ENCODE data around the gene GUCD1. TPM values are rescaled to one million over a fixed set of nuclear protein-coding genes. Genes with fewer than 3 reads are reported as not detected.
A peak's percentile ranks its signal among the peaks of the same experiment; 100 is the strongest.
"Not testable (repeated sequence)": the region's sequence is repeated elsewhere in the genome, so short reads cannot be mapped to it uniquely, and the experiment has no call there.

The GUCD1 gene
- total and polyA plus RNA-seq, 2 of the 8 experiments (the other 6 are each of a cell fraction or from before 2014, with no cell fraction given), result 85.2 to 128 TPM

- DNase-seq (ENCODE audit: low read depth in 1 of 2, low spot score in 2 of 2); H2BK20ac ChIP-seq (ENCODE audit: low read length); H2BK5ac ChIP-seq (ENCODE audit: low read depth, low read length); H3K9ac ChIP-seq (replicated peaks in 1 of 4; ENCODE audit: extremely low read depth in 1 of 4, low read depth in 3 of 4, low read length in 3 of 4); H3K27me3 ChIP-seq (replicated peaks in 1 of 4; ENCODE audit: control insufficient read depth in 3 of 4, extremely low read depth in 1 of 4, insufficient read depth in 3 of 4, low read length in 3 of 4); H3K18ac ChIP-seq (ENCODE audit: extremely low read depth, low read length); H2AK5ac ChIP-seq (ENCODE audit: low read depth, low read length); H3K79me2 ChIP-seq (ENCODE audit: control insufficient read depth in 1 of 2, insufficient read depth in 2 of 2, low read length in 2 of 2); H4K5ac ChIP-seq (ENCODE audit: insufficient read length, low read depth, low read length); H2BK120ac ChIP-seq (replicated peaks; ENCODE audit: low read depth, low read length); H3K56ac ChIP-seq (replicated peaks; ENCODE audit: insufficient read length, low read depth, low read length); H3K4me2 ChIP-seq (ENCODE audit: insufficient read depth in 1 of 2, low read depth in 2 of 2, low read length in 2 of 2); H3K9me3 ChIP-seq (ENCODE audit: insufficient read depth in 2 of 2, low read depth in 1 of 2, low read length in 1 of 2); H3K27ac ChIP-seq (ENCODE audit: low read depth, low read length); H3K23ac ChIP-seq (ENCODE audit: insufficient read length); H2BK15ac ChIP-seq (ENCODE audit: low read length); H2BK12ac ChIP-seq (ENCODE audit: low read depth, low read length); H4K91ac ChIP-seq (replicated peaks; ENCODE audit: insufficient read length, low read length); H4K8ac ChIP-seq (ENCODE audit: extremely low read depth, insufficient read depth, low read length); H2AFZ ChIP-seq (ENCODE audit: low read length); H3K36me3 ChIP-seq (ENCODE audit: control insufficient read depth in 2 of 4, insufficient read depth in 4 of 4, low read length in 3 of 4); H3K23me2 ChIP-seq (ENCODE audit: low read depth, low read length); FAIRE-seq; H3K4ac ChIP-seq (replicated peaks; ENCODE audit: insufficient read length, low read depth, low read length); H3K4me3 ChIP-seq (ENCODE audit: extremely low read depth in 1 of 4, insufficient read depth in 2 of 4, low read depth in 3 of 4, low read length in 4 of 4); CTCF ChIA-PET (ENCODE audit: partially characterized antibody); H4K20me1 ChIP-seq (replicated peaks in 1 of 2; ENCODE audit: control insufficient read depth in 1 of 2, insufficient read depth in 2 of 2, low read length in 2 of 2); H3K14ac ChIP-seq (ENCODE audit: insufficient read length); H3K79me1 ChIP-seq (ENCODE audit: low read depth, low read length): not testable (repeated sequence)
- 87% methylated on average over 9 of the region's 9 CpGs; no CpG with 5 or more reads in 1 of the 2 experiments for WGBS, 2 experiments (ENCODE audit: extremely low coverage in 1 of 2, insufficient coverage in 1 of 2, insufficient read length in 1 of 2, insufficient replicate concordance in 2 of 2, low coverage in 1 of 2, low lambda C conversion rate in 2 of 2, missing lambda C conversion rate in 1 of 2)
- H3K4me1 ChIP-seq (replicated peaks in 1 of 4; ENCODE audit: control insufficient read depth in 3 of 4, insufficient read depth in 4 of 4, low read length in 3 of 4), result peaks cover 4 to 30% (median 16%) of the 10 kb centered on the region in 4 experiments
- TF ChIP-seq SRF (IDR thresholded peaks at IDR 0.05; ENCODE audit: low read depth, low read length), result 0 out of 2 replicates have a peak, but pooled peaks have one; percentile 42
- POLR2A ChIA-PET (ENCODE audit: partially characterized antibody), result interaction anchor here (0.7 to 1.7 kb wide), 2 partner anchors 9 to 13 kb away, joined by 3 to 6 read pairs; no protein-coding TSS in a partner anchor
Observed at GRCh38 chr22:24597076-24597475, 42.1 kb upstream of the GUCD1 start.
